ENCODE data around the gene TCEA2. TPM values are rescaled to one million over a fixed set of nuclear protein-coding genes. Genes with fewer than 3 reads are reported as not detected.

Gene TCEA2
- total RNA-seq, 4 donors from 2014 or later, result 5.6 to 94.3 (median 14.8) TPM

DNA sequence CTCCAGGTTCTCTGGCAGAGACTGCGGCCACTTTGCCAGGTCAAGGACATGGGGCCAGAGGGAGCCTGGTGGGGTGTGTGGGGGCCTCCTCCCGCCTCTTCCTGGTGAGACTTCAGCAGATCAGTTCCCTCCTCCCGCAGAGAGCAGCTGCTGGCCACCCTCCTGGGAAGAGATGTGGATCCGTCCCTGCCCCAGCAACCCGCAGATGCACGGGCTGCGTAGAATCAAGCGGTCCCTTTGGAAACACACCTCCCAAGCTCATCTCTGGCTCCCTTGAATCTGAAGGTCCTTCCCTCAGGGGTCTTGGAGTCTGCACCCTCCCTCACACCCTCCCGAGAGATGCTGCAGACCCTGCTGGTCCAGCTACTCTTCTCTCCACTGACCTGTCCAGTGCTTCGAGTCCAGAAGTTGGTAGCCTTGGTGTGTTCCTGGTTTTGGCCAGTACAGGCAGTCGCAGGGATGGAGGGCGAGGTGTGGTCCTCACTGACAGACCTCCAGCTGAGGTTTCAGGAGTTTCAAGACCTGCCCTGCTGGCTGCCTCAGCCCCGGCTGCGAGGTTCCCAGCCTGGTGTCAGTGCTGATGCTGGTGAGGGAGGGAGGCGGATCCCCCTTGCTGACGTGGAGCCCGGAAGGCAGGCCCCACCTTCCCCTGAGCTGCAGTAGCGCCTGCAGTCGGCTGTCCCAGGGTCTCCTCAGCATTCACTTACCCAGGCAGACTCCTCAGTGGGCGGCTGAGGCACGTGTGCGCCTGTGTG lies 44.2 kb downstream of the TCEA2 start, which contains the start of gene NPBWR2:
TSS of gene NPBWR2 (minus strand) at position 585 of the 755 bp plus-strand sequence. CDS start 734 bp downstream, outside the sequence.
- 58% methylated on average over 16 of the region's 22 CpGs; no CpG with 5 or more reads in 1 of the 2 donors for WGBS, 2 donors (ENCODE audit: low coverage in 1 of 2)
- in situ Hi-C loops (cut with MboI; ENCODE audit: low pct_ligation_motif_present in 1 of 4, low pct_unique_long_range_greater_than_20kb in 1 of 4, low sequenced_read_pairs in 3 of 4), result no loop called here
- no peak for TF ChIP-seq EP300 (IDR thresholded peaks at IDR 0.05; ENCODE audit: low read depth)
- TF ChIP-seq POLR2AphosphoS5 (IDR thresholded peaks at IDR 0.05), result no peak
- TF ChIP-seq POLR2A (IDR thresholded peaks at IDR 0.05), result no peak
- TF ChIP-seq, protein P1, sequence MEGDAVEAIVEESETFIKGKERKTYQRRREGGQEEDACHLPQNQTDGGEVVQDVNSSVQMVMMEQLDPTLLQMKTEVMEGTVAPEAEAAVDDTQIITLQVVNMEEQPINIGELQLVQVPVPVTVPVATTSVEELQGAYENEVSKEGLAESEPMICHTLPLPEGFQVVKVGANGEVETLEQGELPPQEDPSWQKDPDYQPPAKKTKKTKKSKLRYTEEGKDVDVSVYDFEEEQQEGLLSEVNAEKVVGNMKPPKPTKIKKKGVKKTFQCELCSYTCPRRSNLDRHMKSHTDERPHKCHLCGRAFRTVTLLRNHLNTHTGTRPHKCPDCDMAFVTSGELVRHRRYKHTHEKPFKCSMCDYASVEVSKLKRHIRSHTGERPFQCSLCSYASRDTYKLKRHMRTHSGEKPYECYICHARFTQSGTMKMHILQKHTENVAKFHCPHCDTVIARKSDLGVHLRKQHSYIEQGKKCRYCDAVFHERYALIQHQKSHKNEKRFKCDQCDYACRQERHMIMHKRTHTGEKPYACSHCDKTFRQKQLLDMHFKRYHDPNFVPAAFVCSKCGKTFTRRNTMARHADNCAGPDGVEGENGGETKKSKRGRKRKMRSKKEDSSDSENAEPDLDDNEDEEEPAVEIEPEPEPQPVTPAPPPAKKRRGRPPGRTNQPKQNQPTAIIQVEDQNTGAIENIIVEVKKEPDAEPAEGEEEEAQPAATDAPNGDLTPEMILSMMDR (IDR thresholded peaks at IDR 0.05), result no peak
- peak; percentile 7 for DNase-seq
- Histone ChIP-seq H3K27ac (no peak within 1 kb of the TSS), H3K4me3 (no peak within 1 kb of the TSS), H3K27me3 (peaks cover 22% of the 10 kb centered on the region), H3K36me3 (no peaks in the 10 kb centered on the region), H3K4me1 (peaks cover 0 to 5% (median 4%) of the 10 kb centered on the region in 4 donors), H3K9me3 (no peaks in the 10 kb centered on the region)
- intact Hi-C loops (cut with DNase I; ENCODE audit: low total_unique reads), result no loop called here

DNA sequence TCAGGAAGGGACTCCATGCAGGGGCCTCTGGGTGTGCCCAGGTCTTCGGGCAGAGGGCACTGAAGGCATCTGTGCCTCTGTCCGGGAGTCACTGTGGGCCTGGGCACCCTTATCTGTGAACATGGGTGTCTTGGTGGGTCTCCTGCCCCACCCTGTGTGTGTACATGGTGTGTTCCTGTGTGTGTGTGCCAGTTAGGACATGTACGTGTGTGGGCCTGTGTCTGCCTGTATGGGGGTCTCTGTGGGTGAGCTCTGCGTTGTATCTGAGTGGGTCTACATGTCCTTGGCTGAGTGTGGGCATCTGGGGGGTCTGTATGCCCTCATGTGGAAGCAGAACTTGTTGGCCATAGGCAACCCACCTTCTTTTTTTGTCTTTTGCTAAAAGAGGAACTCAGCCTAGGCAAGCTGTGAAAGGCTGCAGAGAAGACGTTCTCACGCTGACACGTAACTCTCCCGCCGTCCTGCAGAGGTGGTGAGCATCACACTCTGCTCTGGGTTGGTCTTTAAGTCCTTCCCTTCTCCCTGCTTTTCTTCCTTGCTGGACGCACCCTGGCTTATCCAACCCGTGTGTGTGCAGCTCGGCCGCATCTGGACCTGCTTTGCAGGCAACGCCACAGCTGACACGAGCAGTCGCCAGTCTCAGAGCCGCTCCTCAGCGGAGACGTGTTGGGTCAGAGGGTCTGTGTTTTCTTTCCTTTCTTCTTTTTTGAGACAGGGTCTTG lies 44.9 kb downstream of the TCEA2 start:
- peak; percentile 6 for DNase-seq
- 73% methylated on average over 3 to 18 of the region's 19 CpGs for WGBS, 2 donors (ENCODE audit: low coverage in 1 of 2)
- in situ Hi-C loops (cut with MboI; ENCODE audit: low pct_ligation_motif_present in 1 of 4, low pct_unique_long_range_greater_than_20kb in 1 of 4, low sequenced_read_pairs in 3 of 4), result no loop called here
- Histone ChIP-seq H3K27ac (no peak overlapping the region), H3K36me3 (no peaks in the 10 kb centered on the region), H3K9me3 (no peaks in the 10 kb centered on the region), H3K27me3 (peaks cover 15% of the 10 kb centered on the region), H3K4me3 (no peak overlapping the region), H3K4me1 (no peaks in the 10 kb centered on the region)
- intact Hi-C loops (cut with DNase I; ENCODE audit: low total_unique reads), result no loop called here
- TF ChIP-seq EP300 (IDR thresholded peaks at IDR 0.05; ENCODE audit: low read depth) (no peak), POLR2A (IDR thresholded peaks at IDR 0.05) (no peak), POLR2AphosphoS5 (IDR thresholded peaks at IDR 0.05) (no peak)
- TF ChIP-seq, protein P1 (IDR thresholded peaks at IDR 0.05), result no peak

DNA sequence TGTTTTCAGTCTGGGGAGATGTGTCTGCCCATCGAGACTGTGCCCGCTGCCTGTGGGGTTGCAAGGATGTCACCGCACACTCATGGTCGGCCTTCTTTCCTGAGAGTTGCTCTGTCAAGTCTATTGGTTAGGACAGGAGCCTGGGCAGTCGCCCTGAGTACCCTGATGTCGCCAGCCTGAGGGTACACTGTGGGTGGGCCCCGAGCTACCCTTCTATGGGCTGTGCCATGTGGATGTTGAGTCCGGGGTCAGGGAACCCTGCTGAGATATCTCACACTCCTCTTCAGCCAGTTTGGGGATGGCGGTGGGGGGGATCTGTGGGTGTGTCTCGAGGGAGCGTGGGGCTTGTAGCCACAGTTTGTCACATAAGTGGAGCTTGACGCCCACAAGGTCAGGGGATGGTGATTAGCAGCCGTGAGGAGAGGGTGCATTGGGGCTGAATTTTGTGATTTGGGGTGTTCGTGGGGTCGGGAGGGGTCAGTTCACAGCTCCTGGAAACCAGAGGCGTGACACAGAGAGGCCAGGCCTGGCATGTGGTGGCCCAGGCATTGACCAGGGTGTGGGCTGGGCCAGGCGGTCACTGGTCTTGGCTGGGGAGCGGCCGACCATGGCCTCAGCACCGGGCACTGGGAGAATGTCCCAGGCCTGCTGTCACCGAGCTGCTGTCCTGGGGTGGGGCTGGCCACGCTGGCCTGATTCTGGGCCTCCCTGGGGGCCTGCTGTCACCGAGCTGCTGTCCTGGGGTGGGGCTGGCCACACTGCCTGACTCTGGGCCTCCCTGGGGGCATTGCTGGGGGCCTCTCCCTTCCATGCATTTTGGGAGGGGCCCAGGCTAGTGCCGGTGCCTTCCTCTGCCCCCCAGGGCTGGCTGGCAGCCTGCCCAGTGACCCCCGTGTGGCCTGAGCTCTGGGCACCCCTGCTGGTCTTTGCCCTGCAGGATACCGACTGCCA lies 46.0 kb downstream of the TCEA2 start:
- Histone ChIP-seq H3K27me3 (peaks cover 5% of the 10 kb centered on the region), H3K9me3 (no peaks in the 10 kb centered on the region), H3K27ac (no peak overlapping the region), H3K36me3 (no peaks in the 10 kb centered on the region), H3K4me1 (no peaks in the 10 kb centered on the region), H3K4me3 (no peak overlapping the region)
- 70 to 74% methylated on average over 2 to 26 of the region's 26 CpGs for WGBS, 2 donors (ENCODE audit: low coverage in 1 of 2)
- in situ Hi-C loops (cut with MboI; ENCODE audit: low pct_ligation_motif_present in 1 of 4, low pct_unique_long_range_greater_than_20kb in 1 of 4, low sequenced_read_pairs in 3 of 4) (no loop called here), intact Hi-C loops (cut with DNase I; ENCODE audit: low total_unique reads) (no loop called here)
- peak; percentile 4 for DNase-seq
- TF ChIP-seq, protein P1 (IDR thresholded peaks at IDR 0.05), result no peak
- TF ChIP-seq POLR2AphosphoS5 (IDR thresholded peaks at IDR 0.05), result no peak
- TF ChIP-seq POLR2A (IDR thresholded peaks at IDR 0.05), result no peak
- no peak for TF ChIP-seq EP300 (IDR thresholded peaks at IDR 0.05; ENCODE audit: low read depth)
